K562 (cell line): ENCODE data around the gene CD151. TPM values are rescaled to one million over a fixed set of nuclear protein-coding genes. Genes with fewer than 3 reads are reported as not detected.

Experiments used
- CCNT2 ChIP-seq: IDR thresholded peaks from 2 replicates; pipeline ENCODE4 v1.6.1; 2011; ENCODE audit warnings: borderline replicate concordance, low read depth, mild to moderate bottlenecking, moderate library complexity, mixed read lengths, low read length; ENCODE audit not compliant: insufficient read length; ENCODE audit errors: extremely low read depth
- FOXK2 ChIP-seq, 2 experiments: fragments of 450-650 bp; IDR thresholded peaks in 1 of 2; conservative IDR thresholded peaks in 1 of 2; 2 replicates each; pipeline ENCODE4 v1.6.1; 2016; ENCODE audit warnings: low read depth in 2 of 2, mild to moderate bottlenecking in 1 of 2
- GATAD2B ChIP-seq: fragments of 450-650 bp; IDR thresholded peaks from 2 replicates; pipeline ENCODE4 v1.6.1; 2017; ENCODE audit warnings: mild to moderate bottlenecking, borderline replicate concordance
- HDAC8 ChIP-seq: fragments of 450-650 bp; IDR thresholded peaks from 2 replicates; pipeline ENCODE4 v1.6.1; 2016; ENCODE audit warnings: mild to moderate bottlenecking, missing genetic modification characterization, moderate library complexity, missing compliant biosample characterization
- JUN ChIP-seq, 2 experiments: sonication (generic) in 1 of 2; formaldehyde crosslinking in 1 of 2; IDR thresholded peaks; 2 replicates each; pipeline versions ENCODE4 v1.6.1 to v1.8.0; 2012 to 2022; ENCODE audit warnings: borderline replicate concordance in 2 of 2, mild to moderate bottlenecking in 2 of 2, improper control_type of control experiment in 1 of 2, low read depth in 1 of 2, low read length in 1 of 2, missing genetic modification reagents in 1 of 2
- MEF2A ChIP-seq: IDR thresholded peaks from 2 replicates; pipeline ENCODE4 v1.6.1; 2011; ENCODE audit warnings: low read depth, mild to moderate bottlenecking, low read length, moderate library complexity; ENCODE audit not compliant: control insufficient read depth
- MXI1 ChIP-seq: IDR thresholded peaks from 2 replicates; pipeline ENCODE4 v1.6.1; 2011; ENCODE audit warnings: low read depth, mild to moderate bottlenecking, improper control_type of control experiment, low read length
- NFIX ChIP-seq: fragments of 250-450 bp; sonication (Bioruptor Pico); IDR thresholded peaks from 2 replicates; pipeline ENCODE4 v1.4.0; 2020; ENCODE audit warnings: low read depth, mild to moderate bottlenecking, moderate library complexity
- PTRF ChIP-seq: fragments of 450-650 bp; IDR thresholded peaks from 2 replicates; pipeline ENCODE4 v1.6.1; 2016; ENCODE audit warnings: mild to moderate bottlenecking, missing genetic modification characterization, missing compliant biosample characterization
- RBM34 ChIP-seq: fragments of 200-400 bp; formaldehyde crosslinking; IDR thresholded peaks from 2 replicates; pipeline ENCODE4 v1.6.1; 2018; ENCODE audit warnings: low read length, borderline replicate concordance; ENCODE audit not compliant: insufficient read depth
- RFX1 ChIP-seq: fragments of 450-650 bp; IDR thresholded peaks from 2 replicates; pipeline ENCODE4 v1.6.1; 2016; ENCODE audit warnings: mild to moderate bottlenecking, moderate library complexity
- SMAD1 ChIP-seq: fragments of 150-350 bp; IDR thresholded peaks from 2 replicates; pipeline ENCODE4 v1.6.1; 2014; ENCODE audit warnings: low read length, low read depth; ENCODE audit not compliant: partially characterized antibody
- U2AF1 ChIP-seq: fragments of 200-400 bp; formaldehyde crosslinking; optimal IDR thresholded peaks from 2 replicates; pipeline ENCODE3; 2017; ENCODE audit warnings: mild to moderate bottlenecking, low read depth, low read length, moderate library complexity
- ZNF239 ChIP-seq: fragments of 250-450 bp; sonication (Bioruptor Pico); IDR thresholded peaks from 2 replicates; pipeline ENCODE4 v1.4.0; 2020; ENCODE audit warnings: mild to moderate bottlenecking
- polyA plus RNA-seq, 8 experiments: library from polyadenylated mRNA; depleted of rRNA in 4 of 8; stranded (reverse) in 5 of 8; unstranded in 3 of 8; fragments of >200 nt; fragmentation: Nextera tagmentation in 2 of 8; fragmentation: Illumina TruSeq in 1 of 8; extraction: Ambion mirVana in 2 of 8; extraction: Trizol in 1 of 8; gene quantifications; 2 replicates each; pipeline versions ENCODE4 v1.2.1 to v1.2.3, GENCODE V29; 2011 to 2014; ENCODE audit warnings: inconsistent platforms in 1 of 8, missing spikeins in 1 of 8
- total RNA-seq, 7 experiments: library from RNA; depleted of rRNA in 6 of 7; stranded (reverse); fragments of >200 nt in 6 of 7; fragmentation: Illumina TruSeq in 2 of 7; extraction: Trizol in 2 of 7; gene quantifications; 2 replicates each; pipeline versions ENCODE4 v1.2.1 to v1.2.3, GENCODE V29; 2011 to 2021; ENCODE audit warnings: low replicate concordance in 1 of 7
- TF ChIP-seq, protein P1 (sequence below): fragments of 250-450 bp; sonication (Bioruptor Pico); IDR thresholded peaks from 2 replicates; pipeline ENCODE4 v1.4.0; 2020; ENCODE audit warnings: mild to moderate bottlenecking
- TF ChIP-seq, protein P2 (sequence below), 2 experiments: IDR thresholded peaks; 2 replicates each; pipeline ENCODE4 v1.6.1; 2012; ENCODE audit warnings: improper control_type of control experiment in 2 of 2, low read depth in 2 of 2, low read length in 2 of 2, borderline replicate concordance in 1 of 2
- TF ChIP-seq, protein P3 (sequence below): sonication (generic); formaldehyde crosslinking; IDR thresholded peaks from 2 replicates; pipeline ENCODE4 v1.4.0; 2020; ENCODE audit warnings: mild to moderate bottlenecking, missing genetic modification reagents

CD151 gene
- total and polyA plus RNA-seq, 9 of the 15 experiments (the other 6 are each of a cell fraction or from before 2014, with no cell fraction given), result 2.3 to 187 (median 140) TPM

DNA sequence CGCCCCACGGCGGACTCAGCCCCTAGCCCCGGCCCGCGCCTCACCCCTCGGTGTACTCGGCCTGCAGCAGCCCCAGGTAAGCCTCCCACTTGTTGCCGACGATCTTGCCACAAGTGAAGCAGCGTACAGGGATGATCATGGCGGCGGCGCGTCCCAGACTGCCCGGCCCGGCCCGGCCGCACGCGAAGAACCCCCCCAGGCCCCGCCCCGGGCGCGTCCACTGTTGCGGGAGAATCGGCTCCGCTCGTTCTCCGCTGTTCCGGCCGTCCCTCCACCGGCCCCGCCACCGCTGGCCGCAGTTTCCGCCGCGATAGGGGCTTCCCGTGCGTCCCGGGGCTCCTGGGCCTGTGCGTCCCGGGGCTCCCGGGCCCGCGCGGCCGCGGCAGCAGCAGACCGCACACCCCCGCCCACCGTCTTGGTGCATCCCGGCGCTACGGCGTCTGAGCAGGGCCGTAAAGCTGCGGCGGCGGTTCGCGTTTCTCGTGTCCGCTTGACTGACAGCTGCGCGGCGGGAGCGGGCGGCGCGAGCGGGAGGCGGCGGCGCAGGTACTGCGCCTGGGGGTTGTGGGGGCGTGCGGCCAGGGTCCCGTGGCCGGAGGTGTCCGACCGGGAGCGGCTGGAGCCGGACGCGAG is 9.7 kb downstream of the CD151 start, which contains the start of the genes POLR2L and TSPAN4 (continued):
- no peak for TF ChIP-seq PTRF
- TF ChIP-seq, protein P1, sequence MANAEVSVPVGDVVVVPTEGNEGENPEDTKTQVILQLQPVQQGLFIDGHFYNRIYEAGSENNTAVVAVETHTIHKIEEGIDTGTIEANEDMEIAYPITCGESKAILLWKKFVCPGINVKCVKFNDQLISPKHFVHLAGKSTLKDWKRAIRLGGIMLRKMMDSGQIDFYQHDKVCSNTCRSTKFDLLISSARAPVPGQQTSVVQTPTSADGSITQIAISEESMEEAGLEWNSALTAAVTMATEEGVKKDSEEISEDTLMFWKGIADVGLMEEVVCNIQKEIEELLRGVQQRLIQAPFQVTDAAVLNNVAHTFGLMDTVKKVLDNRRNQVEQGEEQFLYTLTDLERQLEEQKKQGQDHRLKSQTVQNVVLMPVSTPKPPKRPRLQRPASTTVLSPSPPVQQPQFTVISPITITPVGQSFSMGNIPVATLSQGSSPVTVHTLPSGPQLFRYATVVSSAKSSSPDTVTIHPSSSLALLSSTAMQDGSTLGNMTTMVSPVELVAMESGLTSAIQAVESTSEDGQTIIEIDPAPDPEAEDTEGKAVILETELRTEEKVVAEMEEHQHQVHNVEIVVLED (CRISPR knock-in tag), result peak; percentile 58
- TF ChIP-seq MXI1, result peak; percentile 90
- peak; percentile 73 for TF ChIP-seq CCNT2
- TF ChIP-seq U2AF1, result peak; percentile 84
- peak; percentile 33 for TF ChIP-seq SMAD1
- TF ChIP-seq HDAC8, result peak; percentile 77; the same call in 1 of the 2 replicates
- no peak for TF ChIP-seq NFIX (CRISPR knock-in tag)
- peak in 1 of 2 experiments; percentile 98; a peak in 2 of 4 replicates for TF ChIP-seq FOXK2 (conservative IDR thresholded peaks at IDR 0.05 in 1 of 2, IDR thresholded peaks at IDR 0.05 in 1 of 2; ENCODE audit: low read depth in 2 of 2)
- TF ChIP-seq RBM34, result no peak
- 0 out of 2 replicates have a peak, but pooled peaks have one; percentile 15 for TF ChIP-seq ZNF239 (CRISPR knock-in tag)
- peak; percentile 74 for TF ChIP-seq GATAD2B
- TF ChIP-seq, protein P2, sequence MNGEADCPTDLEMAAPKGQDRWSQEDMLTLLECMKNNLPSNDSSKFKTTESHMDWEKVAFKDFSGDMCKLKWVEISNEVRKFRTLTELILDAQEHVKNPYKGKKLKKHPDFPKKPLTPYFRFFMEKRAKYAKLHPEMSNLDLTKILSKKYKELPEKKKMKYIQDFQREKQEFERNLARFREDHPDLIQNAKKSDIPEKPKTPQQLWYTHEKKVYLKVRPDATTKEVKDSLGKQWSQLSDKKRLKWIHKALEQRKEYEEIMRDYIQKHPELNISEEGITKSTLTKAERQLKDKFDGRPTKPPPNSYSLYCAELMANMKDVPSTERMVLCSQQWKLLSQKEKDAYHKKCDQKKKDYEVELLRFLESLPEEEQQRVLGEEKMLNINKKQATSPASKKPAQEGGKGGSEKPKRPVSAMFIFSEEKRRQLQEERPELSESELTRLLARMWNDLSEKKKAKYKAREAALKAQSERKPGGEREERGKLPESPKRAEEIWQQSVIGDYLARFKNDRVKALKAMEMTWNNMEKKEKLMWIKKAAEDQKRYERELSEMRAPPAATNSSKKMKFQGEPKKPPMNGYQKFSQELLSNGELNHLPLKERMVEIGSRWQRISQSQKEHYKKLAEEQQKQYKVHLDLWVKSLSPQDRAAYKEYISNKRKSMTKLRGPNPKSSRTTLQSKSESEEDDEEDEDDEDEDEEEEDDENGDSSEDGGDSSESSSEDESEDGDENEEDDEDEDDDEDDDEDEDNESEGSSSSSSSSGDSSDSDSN (IDR thresholded peaks at IDR 0.05; ENCODE audit: borderline replicate concordance in 1 of 2, low read depth in 2 of 2, low read length in 2 of 2), result peak in 1 of 2 experiments; percentile 28; a peak in 1 of 4 replicates
- TF ChIP-seq, protein P3, sequence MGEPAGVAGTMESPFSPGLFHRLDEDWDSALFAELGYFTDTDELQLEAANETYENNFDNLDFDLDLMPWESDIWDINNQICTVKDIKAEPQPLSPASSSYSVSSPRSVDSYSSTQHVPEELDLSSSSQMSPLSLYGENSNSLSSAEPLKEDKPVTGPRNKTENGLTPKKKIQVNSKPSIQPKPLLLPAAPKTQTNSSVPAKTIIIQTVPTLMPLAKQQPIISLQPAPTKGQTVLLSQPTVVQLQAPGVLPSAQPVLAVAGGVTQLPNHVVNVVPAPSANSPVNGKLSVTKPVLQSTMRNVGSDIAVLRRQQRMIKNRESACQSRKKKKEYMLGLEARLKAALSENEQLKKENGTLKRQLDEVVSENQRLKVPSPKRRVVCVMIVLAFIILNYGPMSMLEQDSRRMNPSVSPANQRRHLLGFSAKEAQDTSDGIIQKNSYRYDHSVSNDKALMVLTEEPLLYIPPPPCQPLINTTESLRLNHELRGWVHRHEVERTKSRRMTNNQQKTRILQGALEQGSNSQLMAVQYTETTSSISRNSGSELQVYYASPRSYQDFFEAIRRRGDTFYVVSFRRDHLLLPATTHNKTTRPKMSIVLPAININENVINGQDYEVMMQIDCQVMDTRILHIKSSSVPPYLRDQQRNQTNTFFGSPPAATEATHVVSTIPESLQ (CRISPR knock-in tag), result 0 out of 2 replicates have a peak, but pooled peaks have one; percentile 46
- no peak for TF ChIP-seq MEF2A
- TF ChIP-seq RFX1, result no peak
- TF ChIP-seq JUN (IDR thresholded peaks at IDR 0.05; ENCODE audit: borderline replicate concordance, low read depth, low read length), result peak; percentile 33; the same call in 1 of the 2 replicates
- no peak for TF ChIP-seq JUN (CRISPR knock-in tag; IDR thresholded peaks at IDR 0.05; ENCODE audit: borderline replicate concordance)
